ENCODE data around the gene HMCN2.

DNA sequence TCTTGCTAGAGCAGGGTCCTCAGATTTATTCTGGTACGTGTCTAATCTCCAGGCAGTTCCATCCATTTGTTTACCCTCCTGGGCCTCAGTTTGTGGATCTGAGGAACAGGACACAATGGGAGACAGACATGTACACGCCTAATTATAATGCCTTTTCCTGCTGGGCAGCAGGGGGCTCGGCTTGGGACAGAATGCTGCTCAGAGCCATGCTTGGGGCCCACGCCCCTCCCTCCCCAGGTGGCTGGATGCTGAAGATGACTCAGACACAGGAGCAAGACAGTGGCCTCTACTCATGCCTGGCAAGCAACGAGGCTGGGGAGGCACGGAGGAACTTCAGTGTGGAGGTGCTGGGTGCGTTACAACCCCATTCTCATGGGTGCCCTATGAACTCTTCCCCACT is 106.5 kb downstream of the HMCN2 start:
- TF ChIP-seq, protein P1, sequence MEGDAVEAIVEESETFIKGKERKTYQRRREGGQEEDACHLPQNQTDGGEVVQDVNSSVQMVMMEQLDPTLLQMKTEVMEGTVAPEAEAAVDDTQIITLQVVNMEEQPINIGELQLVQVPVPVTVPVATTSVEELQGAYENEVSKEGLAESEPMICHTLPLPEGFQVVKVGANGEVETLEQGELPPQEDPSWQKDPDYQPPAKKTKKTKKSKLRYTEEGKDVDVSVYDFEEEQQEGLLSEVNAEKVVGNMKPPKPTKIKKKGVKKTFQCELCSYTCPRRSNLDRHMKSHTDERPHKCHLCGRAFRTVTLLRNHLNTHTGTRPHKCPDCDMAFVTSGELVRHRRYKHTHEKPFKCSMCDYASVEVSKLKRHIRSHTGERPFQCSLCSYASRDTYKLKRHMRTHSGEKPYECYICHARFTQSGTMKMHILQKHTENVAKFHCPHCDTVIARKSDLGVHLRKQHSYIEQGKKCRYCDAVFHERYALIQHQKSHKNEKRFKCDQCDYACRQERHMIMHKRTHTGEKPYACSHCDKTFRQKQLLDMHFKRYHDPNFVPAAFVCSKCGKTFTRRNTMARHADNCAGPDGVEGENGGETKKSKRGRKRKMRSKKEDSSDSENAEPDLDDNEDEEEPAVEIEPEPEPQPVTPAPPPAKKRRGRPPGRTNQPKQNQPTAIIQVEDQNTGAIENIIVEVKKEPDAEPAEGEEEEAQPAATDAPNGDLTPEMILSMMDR (IDR thresholded peaks at IDR 0.05): no peak
- TF ChIP-seq POLR2A (IDR thresholded peaks at IDR 0.05): no peak
